Measurements from ENCODE around the gene GPSM1.

GRCh38 chr9:136331556-136332481 lies 4.5 kb downstream of the GPSM1 start:
- TF ChIP-seq POLR2A (IDR thresholded peaks at IDR 0.05) (no peak), CTCF (IDR thresholded peaks at IDR 0.05) (no peak), POLR2AphosphoS5 (IDR thresholded peaks at IDR 0.05) (no peak), EP300 (IDR thresholded peaks at IDR 0.05) (no peak)
